Nephron progenitor cell (in vitro differentiated cells): ENCODE data around the gene SIL1.

Experiments
- DNase-seq: peaks from one replicate; pipeline ENCODE4 v3.0.0; 2021
- H3K27ac Mint-ChIP-seq: 2 replicates; pipeline ENCODE4 v1.8.0; 2021; ENCODE audit warnings: mild to moderate bottlenecking, moderate library complexity, mixed read lengths
- H3K27me3 Mint-ChIP-seq: 2 replicates; pipeline ENCODE4 v1.8.0; 2021; ENCODE audit warnings: mild to moderate bottlenecking, low read depth, mixed read lengths; ENCODE audit not compliant: poor library complexity
- H3K36me3 Mint-ChIP-seq: 2 replicates; pipeline ENCODE4 v1.8.0; 2021; ENCODE audit warnings: low read depth, mixed read lengths
- H3K4me1 Mint-ChIP-seq: 2 replicates; pipeline ENCODE4 v1.8.0; 2021; ENCODE audit warnings: mixed read lengths
- H3K4me3 Mint-ChIP-seq: 2 replicates; pipeline ENCODE4 v1.8.0; 2021; ENCODE audit warnings: mild to moderate bottlenecking, moderate library complexity, mixed read lengths
- H3K9me3 Mint-ChIP-seq: 2 replicates; pipeline ENCODE4 v1.8.0; 2021; ENCODE audit warnings: mild to moderate bottlenecking, moderate library complexity, mixed read lengths
- CTCF ChIP-seq: fragments of 200-600 bp; sonication (generic); IDR thresholded peaks from 2 replicates; pipeline ENCODE4 v1.5.0; 2021; ENCODE audit warnings: antibody characterized with exemption

Gene SIL1

GRCh38 chr5:138981586-138981985 is 216.6 kb downstream of the SIL1 start:
- TF ChIP-seq CTCF = no peak
- Mint-ChIP-seq H3K27ac (no peak overlapping the region), H3K4me3 (no peak overlapping the region), H3K27me3 (peaks cover 17% of the 10 kb centered on the region), H3K4me1 (peaks cover 19% of the 10 kb centered on the region), H3K9me3 (no peaks in the 10 kb centered on the region), H3K36me3 (no peaks in the 10 kb centered on the region)
- no peak for DNase-seq

GRCh38 chr5:138981131-138981530 is 217.0 kb downstream of the SIL1 start:
- no peak for DNase-seq
- TF ChIP-seq CTCF = no peak
- no peak overlapping the region for H3K4me3 Mint-ChIP-seq
- H3K4me1 Mint-ChIP-seq = peaks cover 19% of the 10 kb centered on the region
- no peaks in the 10 kb centered on the region for H3K9me3 Mint-ChIP-seq
- no peaks in the 10 kb centered on the region for H3K36me3 Mint-ChIP-seq
- H3K27me3 Mint-ChIP-seq = peaks cover 17% of the 10 kb centered on the region
- H3K27ac Mint-ChIP-seq = no peak overlapping the region

- Mint-ChIP-seq H3K4me3 (no peak overlapping the region), H3K4me1 (peaks cover 25% of the 10 kb centered on the region), H3K36me3 (no peaks in the 10 kb centered on the region), H3K27me3 (peaks cover 17% of the 10 kb centered on the region), H3K27ac (no peak overlapping the region), H3K9me3 (no peaks in the 10 kb centered on the region)
- no peak for TF ChIP-seq CTCF
- no peak for DNase-seq
These were observed 217.7 kb downstream of the SIL1 start for GRCh38 chr5:138980441-138980840.

- peaks cover 32% of the 10 kb centered on the region for H3K4me1 Mint-ChIP-seq
- H3K4me3 Mint-ChIP-seq = no peak overlapping the region
- TF ChIP-seq CTCF = no peak
- H3K27ac Mint-ChIP-seq = no peak overlapping the region
- peaks cover 17% of the 10 kb centered on the region for H3K27me3 Mint-ChIP-seq
- H3K36me3 Mint-ChIP-seq = no peaks in the 10 kb centered on the region
- DNase-seq = no peak
- no peaks in the 10 kb centered on the region for H3K9me3 Mint-ChIP-seq
These were observed 218.4 kb downstream of the SIL1 start for GRCh38 chr5:138979684-138980280.

GRCh38 chr5:138978581-138978980 is 219.6 kb downstream of the SIL1 start:
- H3K27ac Mint-ChIP-seq = no peak overlapping the region
- peaks cover 16% of the 10 kb centered on the region for H3K27me3 Mint-ChIP-seq
- no peak overlapping the region for H3K4me3 Mint-ChIP-seq
- TF ChIP-seq CTCF = no peak
- no peak for DNase-seq
- no peaks in the 10 kb centered on the region for H3K36me3 Mint-ChIP-seq
- H3K9me3 Mint-ChIP-seq = no peaks in the 10 kb centered on the region
- H3K4me1 Mint-ChIP-seq = peaks cover 39% of the 10 kb centered on the region

GRCh38 chr5:138978080-138978479 is 220.1 kb downstream of the SIL1 start:
- no peak for DNase-seq
- no peaks in the 10 kb centered on the region for H3K9me3 Mint-ChIP-seq
- H3K27me3 Mint-ChIP-seq = peaks cover 14% of the 10 kb centered on the region
- no peak for TF ChIP-seq CTCF
- no peak overlapping the region for H3K27ac Mint-ChIP-seq
- peaks cover 44% of the 10 kb centered on the region for H3K4me1 Mint-ChIP-seq
- no peaks in the 10 kb centered on the region for H3K36me3 Mint-ChIP-seq
- H3K4me3 Mint-ChIP-seq = no peak overlapping the region
